ENCODE data around the gene GGNBP2.

DNA sequence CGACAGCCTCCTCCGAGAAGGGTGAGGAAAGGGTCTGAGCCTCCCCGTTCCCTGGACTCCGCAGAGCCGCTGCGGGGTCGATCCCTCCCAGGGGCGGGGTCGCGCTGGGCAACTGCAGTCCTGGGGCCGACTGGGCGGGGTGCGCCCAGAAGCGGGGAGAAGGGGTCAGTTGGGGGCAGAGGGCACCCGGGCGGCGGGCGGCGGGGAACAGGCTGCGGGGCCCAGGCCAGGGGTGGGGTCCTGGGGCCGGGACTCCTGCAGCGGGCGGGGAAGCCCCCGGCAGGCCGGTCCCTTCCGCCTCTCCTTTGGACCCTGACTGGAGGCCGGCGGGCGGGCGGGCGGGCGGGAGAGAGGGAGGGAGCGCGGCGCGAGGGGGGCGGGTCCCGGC is 352 bp downstream of the GGNBP2 start:
- TF ChIP-seq, protein P1, sequence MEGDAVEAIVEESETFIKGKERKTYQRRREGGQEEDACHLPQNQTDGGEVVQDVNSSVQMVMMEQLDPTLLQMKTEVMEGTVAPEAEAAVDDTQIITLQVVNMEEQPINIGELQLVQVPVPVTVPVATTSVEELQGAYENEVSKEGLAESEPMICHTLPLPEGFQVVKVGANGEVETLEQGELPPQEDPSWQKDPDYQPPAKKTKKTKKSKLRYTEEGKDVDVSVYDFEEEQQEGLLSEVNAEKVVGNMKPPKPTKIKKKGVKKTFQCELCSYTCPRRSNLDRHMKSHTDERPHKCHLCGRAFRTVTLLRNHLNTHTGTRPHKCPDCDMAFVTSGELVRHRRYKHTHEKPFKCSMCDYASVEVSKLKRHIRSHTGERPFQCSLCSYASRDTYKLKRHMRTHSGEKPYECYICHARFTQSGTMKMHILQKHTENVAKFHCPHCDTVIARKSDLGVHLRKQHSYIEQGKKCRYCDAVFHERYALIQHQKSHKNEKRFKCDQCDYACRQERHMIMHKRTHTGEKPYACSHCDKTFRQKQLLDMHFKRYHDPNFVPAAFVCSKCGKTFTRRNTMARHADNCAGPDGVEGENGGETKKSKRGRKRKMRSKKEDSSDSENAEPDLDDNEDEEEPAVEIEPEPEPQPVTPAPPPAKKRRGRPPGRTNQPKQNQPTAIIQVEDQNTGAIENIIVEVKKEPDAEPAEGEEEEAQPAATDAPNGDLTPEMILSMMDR (IDR thresholded peaks at IDR 0.05), result no peak
- TF ChIP-seq POLR2A (IDR thresholded peaks at IDR 0.05), result no peak
